AG20443 (cell line): ENCODE measurements around the gene CFHR4.
"Not testable (repeated sequence)": the region's sequence is repeated elsewhere in the genome, so short reads cannot be mapped to it uniquely, and the experiment has no call there.

Experiments
- DNase-seq: peaks from one replicate; pipeline ENCODE4 v3.0.0; 2012; ENCODE audit warnings: low spot score, mixed read lengths

CFHR4 gene

DNA sequence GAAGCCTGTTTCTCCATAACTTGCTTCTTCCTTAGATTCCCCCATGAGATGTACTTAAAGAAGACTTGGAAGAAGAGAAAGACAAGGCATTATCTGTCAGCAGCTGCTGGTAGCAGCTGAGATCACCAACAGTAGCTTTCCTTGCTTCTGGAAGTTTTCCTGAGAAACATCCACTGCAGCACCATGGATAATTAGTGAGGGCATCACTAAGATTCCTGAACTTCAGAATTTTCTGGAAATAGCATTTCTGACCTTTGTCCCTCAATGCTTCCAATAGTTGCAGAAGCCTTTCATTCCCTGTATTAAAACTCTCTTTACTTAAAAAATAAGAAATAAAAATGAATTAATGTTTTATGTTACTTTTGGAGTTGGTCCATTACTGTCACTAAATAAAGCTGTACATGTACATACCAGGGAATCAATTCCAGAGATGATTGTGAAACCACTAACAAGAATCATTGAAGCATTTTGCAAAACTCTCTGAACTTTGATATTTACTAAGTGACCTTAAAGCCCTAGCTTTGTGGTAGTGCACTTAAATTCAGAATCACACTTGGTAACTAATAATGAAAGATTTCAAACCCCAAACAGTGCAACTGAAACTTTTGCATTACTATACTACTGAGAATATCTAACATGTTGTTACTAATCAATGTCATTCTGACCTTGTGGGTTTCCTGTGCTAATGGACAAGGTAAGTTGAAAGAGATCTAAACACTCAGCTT lies at the start of gene CFHR4:
CFHR4 (plus strand) TSS at position 538 of the 725 bp plus-strand sequence; CDS start at position 637, 99 bp downstream.
- DNase-seq: no peak

DNA sequence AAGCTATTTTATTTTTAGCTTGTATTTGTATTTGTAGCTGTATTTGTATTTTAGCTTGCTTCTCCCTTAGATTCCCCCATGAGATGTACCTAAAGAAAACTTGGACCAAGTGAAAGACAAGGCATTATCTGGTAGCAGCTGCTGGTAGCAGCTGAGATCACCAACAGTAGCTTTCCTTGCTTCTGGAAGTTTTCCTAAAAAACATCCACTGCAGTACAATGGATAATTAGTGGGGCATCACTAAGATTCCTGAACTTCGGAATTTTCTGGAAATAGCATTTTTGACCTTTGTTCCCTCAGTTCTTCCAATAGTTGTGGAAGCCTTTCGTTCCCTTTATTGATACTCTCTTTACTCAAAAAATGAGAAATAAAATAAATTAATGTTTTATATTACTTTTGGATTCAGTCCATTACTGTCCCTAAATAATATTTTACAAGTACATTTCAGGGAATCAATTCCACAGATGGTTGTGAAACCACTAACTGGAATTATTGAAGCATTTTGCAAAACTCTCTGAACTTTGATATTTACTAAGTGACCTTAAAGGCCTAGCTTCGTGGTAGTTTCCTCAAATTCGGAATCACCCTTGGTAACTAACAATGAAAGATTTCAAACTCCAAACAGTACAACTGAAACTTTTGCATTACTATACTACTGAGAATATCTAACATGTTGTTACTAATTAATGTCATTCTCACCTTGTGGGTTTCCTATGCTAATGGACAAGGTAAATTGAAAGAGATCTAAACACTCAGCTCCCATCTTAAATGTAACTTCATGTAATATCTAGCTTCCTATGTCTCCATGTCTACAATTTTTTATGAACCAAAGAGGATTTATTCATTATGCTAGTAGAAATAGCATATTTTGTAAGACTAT lies 38.0 kb upstream of the CFHR4 start:
- not testable (repeated sequence) for DNase-seq

DNA sequence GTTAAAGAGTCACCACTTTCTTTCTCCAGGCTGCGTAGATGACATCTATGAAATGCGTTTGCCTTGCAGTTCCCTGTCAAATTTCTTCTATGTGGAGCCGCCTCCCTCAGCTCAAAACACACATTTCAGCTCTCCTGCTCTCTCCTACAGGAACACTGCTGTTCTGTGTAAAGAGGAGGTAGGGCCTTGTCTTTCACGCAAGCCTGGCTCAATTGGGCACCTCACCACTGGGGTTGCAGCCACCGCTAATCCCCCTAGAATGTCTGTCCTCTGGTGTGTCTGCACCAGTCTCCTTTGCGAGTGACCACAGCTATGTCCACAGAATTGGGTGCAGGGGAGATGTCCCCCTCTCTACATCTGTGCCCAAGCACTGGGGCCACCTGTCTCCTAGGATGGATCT lies 31.8 kb upstream of the CFHR4 start:
- DNase-seq: no peak

DNA sequence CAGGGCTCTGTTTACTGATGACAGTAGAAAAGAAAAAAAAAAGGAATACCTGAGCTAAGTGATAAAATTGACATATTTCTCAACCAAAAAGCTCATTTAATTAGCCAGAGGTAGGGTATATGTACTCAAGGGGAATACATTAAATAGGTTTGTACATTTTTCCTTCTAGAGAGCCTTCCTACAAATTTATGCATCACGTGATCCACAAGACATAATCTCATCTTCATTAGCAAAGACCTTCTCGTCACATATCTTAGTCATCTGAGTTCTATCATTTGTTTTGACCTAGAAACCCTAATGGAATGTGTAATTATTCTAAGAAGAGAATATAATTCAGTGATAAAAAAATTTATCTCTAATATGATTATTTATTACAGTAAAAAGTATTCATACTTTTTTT lies 30.7 kb upstream of the CFHR4 start:
- DNase-seq: no peak

DNA sequence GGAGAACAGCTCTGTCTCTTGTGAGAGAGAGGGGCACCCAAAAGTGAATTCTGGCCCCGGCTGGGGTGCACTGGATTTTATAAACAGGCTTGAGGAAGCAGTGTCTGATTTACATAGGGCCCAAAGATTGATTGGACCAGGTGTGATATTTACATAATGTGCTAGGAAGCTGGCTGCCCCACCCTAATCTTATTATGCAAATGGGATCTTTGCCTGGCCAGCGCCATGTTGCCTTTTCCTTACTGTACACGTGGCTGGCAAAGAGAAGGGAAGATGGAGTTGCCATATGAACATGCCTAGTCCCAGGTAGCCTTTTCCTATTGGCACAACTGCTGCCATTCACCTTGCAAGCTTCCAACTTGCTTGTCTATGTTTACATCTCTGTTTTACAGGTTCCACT lies 29.0 kb upstream of the CFHR4 start:
- DNase-seq: no peak

DNA sequence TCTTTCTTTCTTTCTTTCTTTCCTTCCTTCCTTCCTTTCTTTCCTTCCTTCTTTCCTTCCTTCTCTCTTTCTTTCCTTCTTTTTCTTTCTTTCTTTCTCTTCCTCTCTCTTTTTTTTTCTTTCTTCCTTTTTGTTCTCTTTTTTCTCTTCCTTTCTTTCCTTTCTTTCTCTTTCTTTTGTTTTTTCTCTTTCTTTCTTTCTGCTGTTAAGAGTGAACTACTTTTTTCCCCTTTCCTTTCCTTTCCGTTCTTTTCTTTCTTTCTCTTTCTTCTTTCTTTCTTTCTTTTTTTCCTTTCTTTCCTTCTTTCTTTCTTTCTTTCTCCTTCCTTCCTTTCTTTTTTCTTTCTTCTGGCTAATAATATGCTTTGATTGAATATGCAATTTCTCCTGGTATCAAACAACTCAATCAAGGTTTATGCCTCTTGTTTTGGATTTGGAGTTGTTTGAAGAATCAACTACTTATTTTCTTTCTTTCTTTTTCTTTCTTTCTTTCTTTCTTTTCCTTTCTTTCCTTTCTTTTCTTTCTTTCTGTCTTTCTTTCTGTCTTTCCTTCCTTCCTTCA lies 27.4 kb upstream of the CFHR4 start:
- DNase-seq: no peak

DNA sequence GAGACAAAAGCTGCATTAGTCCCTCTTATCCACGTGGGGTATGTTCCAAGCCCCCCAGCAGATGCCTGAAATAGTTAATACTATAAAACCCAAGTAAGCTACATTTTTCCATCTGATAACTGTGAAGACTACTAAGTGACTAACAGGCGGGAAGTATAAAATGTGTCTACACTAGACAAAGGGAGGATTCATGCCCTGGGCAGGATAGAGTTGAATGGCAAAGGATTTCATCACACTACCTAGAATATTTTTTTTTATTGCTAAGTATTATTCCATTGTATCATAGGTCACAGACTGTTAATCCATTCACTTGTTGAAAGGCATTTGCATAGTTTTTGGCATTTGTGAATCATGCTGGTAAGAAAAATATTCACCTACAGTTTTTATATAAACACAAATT lies 26.4 kb upstream of the CFHR4 start:
- DNase-seq: no peak

DNA sequence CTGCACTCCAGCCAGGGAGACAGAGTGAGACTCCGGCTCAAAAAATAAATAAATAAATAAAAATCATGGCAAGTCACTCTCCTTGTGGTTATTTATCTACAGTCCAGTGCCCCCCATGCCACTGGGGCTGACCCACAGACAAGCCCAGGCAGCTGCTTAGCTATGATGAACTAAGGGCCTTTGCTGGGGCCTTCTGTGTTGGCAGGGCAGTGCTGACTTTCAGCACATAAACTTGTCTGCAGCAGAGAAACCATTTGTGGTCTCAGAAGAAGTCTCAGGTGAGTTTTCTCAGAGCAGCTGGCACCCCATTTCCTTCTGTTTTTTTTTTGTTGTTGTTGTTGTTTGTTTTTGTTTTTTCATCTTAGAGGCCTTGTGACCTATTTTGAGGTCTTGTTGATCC lies 20.9 kb upstream of the CFHR4 start:
- DNase-seq: no peak

DNA sequence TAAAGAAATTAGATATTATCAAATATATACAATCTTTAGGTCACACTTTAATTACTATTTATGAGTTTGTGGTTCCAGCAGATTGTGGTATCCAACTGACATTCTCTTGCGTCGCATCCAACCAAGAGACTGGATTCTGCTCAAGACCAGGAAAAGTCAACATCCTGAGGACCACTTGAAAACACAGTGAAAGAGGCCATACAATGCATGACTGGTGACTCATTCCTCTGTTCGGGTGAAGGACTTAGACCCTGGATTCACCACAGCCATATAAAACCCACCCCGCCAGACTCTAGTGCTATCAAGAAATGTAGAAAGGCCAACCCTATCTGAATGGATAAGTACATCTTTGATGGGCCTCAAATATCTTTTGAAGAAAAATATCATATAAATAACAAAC lies 14.5 kb upstream of the CFHR4 start:
- no peak for DNase-seq

DNA sequence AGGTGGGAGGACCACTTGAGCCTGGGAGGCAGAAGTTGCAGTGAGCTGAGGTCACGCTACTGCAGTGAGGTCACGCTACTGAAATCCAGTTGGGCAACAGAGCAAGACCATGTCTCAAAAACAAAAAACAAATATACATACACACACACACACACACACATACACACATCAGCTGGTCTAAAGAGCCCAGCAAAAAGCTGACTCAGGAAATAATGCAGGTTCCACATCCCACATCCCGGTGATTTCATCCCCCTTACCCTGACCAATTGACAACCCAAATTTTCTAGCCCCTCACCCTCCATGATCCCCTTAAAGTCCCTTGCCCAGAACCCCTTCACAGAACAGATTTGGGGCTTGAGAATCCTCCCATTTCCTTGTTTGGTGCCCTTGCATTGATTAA lies 11.9 kb upstream of the CFHR4 start:
- DNase-seq: no peak

DNA sequence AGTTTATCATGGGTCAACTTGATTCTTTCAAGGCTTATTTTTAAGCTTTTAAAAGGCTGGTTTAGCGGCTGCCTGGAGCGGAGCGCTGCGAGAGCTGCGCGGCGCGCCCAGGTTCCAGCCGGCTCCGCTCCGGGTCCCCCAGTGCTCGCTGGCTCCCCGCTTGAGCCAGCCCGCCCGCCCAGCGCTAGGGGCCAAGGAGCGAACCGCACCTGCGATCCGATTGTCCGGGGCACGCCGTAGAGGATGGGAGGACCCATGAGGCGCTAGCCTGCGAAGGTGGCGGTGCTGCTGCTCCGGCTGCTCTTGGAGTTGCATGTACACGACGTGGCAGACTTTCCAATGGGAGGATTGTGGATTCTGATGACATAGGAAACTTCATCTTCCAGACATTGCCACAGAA lies 9.9 kb upstream of the CFHR4 start:
- peak; percentile 56 for DNase-seq

DNA sequence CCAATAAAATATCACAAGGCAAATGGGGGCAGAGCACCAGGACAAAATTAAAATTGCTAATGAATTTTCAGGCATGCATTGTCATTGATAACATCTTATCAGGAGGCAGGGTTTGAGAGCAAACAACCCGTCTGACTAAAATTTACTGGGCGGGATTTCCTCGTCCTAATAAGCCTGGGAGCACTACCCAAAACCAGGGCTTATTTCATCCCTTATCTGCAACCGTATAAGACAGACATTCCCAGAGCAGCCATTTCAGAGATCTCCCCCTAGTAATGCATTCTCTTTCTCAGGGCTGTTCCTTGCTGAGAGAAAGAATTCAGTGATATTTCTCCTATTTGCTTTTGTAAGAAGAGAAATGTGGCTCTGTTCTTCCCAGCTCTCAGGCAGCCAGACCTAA lies 1.3 kb upstream of the CFHR4 start:
- DNase-seq: not testable (repeated sequence)

DNA sequence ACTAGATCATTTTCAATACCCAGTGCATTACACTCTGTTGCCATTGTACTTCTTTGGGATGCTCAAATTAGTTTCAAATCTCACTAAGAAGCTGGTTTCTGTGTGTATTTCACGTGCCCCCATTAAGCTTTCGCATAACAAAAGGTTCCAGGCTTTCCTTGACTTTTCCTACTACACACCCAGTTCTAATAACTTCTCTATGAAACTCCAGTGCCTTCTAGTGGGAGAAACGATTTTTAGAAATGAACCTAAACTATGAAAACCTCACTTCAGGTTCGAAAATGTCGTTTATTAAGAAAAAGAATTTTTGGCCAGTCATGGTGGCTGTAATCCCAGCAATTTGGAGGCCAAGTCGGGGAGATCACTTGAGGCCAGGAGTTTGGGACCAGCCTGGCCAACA lies 2.8 kb downstream of the CFHR4 start:
- DNase-seq: no peak

DNA sequence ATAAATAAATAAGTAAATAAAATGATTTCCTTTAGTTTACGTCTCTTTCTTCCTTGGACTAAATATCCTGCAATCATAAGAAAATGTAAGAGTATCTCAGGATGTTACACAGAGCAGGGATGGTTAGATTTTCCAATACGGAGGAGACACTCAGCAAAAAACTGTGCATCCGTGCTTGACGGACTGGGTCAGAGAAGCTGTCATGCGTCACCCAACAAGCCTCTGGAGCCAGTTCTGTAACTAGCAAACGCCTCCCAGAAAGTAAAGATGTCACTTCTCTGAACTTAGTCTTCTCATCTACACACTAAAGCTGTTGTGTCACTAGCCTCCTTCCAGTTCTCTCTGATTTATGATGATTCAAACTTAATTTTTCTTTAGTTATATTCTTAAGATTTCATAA lies 3.4 kb downstream of the CFHR4 start:
- no peak for DNase-seq

DNA sequence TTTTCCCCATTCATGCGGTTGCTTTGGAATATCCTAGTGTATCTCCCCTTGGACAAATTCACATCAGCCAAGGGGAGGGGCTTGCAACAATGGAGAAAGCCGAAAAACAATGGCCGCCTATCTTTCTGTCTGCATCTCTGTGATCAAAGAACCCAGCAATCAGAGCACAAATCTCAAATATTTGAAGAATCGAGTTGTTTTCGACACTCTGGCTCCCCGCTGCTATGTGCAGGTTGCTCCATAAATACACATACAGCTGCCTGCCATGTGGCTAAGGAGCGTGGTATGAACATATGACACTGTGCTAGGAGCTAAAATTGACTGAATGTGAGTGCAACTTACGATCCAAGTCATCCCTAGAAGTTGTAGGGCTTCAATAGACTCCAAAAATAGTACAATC lies 8.5 kb downstream of the CFHR4 start:
- peak; percentile 14 for DNase-seq

DNA sequence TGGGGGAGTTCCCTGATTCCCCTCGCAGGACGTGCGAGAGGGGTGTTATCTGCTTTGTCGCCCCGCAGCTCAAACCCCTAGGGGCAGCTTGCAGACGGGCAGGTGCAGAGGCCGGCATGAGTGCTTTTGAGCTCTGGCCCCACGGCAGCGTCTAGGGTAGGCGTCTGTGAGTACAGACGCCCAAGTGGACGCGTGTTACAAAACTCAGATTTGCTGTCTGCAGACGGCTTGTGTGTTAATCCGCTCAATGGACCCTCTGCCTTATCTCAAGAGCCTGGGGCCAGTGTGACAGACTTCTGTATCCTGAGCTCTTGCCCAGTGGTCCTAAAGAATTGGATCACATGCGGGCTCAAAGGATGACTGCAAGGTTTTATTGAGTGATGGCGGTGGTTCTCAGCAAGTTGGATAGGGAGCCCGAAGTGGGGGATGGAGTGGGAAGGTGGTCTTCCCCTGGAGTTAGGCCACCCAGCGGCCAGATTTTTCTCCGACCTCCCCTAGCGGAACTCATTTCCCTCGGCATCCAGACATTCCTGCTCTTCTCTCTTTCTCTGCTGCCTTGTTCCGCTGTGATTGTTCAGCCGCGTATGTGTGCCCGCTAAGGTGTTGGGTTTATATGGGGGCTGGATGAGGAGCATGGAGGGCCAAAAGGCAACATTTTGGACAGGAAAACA lies 9.4 kb downstream of the CFHR4 start:
- DNase-seq: peak; percentile 12

DNA sequence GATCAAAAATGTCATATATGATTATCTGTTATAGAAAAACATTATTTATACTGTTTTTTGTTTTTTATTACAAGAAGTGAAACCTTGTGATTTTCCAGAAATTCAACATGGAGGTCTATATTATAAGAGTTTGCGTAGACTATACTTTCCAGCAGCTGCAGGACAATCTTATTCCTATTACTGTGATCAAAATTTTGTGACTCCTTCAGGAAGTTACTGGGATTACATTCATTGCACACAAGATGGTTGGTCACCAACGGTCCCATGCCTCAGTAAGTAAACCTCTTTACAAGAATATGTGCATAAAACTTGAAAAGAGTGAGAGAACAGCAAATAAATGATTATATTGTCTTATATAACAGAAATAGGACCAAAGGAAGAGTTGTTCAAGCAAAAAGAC lies 14.5 kb downstream of the CFHR4 start:
- no peak for DNase-seq

DNA sequence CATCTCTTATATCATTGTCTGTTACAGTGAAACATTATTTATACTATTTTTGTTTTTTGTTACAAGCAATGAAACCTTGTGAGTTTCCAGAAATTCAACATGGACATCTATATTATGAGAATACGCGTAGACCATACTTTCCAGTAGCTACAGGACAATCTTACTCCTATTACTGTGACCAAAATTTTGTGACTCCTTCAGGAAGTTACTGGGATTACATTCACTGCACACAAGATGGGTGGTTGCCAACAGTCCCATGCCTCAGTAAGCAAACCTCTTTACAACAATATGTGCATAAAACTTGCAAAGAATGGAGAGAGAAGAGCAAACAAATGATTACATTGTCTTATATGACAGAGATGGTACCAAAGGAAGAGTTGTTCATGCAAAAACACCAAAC lies 22.4 kb downstream of the CFHR4 start:
- DNase-seq: no peak

DNA sequence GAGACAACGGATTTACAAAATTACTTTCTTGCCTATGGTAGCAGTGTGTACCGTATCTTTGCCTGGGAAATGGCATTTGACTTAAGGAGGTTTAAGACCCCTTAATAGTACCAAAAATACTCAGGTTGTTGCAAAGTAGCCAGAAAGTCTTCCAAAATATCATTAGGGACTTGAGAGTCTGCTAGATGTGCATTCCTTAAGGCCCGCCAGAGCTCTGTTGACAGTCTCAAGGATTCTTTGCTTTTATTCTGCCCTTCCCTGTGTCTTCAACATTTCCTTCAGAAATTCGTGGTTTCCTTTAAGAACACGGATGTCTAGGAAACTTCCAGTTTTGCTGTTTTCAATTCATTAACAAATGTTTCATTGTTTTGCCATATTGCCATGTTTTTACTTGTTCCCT lies 24.4 kb downstream of the CFHR4 start:
- not testable (repeated sequence) for DNase-seq

DNA sequence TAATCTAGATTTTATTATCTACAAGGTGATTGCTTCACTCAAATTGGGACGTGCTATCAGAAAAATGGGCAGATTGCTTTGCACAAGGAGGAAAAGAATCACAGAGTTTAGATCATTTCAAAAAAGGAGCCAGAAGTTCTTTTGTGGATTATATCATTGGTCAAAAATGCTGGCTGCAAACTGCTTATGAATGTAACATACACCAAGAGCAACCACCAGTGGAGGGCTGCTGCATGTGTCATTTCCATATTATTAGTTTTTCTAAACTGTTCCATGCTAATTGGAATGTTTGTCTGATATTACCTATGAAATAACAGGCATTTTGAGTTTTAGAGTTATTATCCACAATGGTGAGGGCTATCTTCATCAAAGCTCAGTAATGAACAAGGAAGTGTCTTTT lies 39.0 kb downstream of the CFHR4 start:
- DNase-seq: peak; percentile 6

DNA sequence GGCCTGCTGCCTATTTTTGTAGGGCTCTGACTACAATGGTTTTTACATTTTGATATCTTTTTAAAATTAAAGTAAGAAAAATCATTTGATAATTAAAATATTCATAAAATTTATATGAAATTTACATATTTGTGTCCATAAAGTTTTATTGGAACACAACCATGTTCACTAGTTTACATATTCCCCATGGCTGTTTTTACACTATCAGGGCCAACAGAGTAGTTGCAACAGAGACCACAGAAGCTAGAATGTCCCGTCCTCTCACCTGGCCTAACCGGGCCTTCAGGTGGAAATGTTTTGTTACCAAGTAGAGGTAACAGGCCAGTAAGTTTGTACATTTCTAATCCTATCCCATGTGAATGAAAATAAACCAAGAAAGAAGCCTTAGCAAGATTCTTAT lies 45.0 kb downstream of the CFHR4 start:
- DNase-seq: not testable (repeated sequence)

DNA sequence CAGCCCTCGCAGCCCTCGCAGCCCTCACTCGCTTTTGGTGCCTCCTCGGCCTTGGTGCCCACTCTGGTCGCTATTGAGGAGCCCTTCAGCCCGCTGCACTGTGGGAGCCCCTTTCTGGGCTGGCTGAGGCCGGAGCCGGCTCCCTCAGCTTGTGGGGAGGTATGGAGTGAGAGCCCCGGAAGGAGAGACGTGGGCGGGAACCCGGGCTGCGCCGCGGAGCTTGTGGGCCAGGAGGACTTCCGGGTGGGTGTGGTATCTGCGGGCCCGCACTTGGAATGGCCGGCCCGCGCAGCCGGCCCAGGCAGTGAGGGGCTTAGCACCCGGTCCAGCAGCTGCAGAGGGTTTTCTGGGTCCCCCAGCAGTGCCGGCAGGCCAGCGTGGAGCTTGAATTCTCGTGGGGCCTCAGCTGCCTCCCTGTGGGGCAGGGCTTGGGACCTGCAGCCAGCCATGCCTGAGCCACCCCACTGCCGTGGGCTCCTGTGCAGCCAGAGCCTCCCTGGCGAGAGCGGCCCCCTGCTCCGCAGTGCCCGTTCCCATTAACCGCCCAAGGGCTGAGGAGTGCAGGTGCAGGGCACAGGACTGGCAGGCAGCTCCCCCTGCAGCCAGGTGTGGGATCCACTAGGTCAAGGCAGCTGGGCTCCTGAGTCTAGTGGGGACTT lies 45.8 kb downstream of the CFHR4 start:
- DNase-seq: no peak
